HepG2 (cell line): Measurements from ENCODE around the gene MRPL57. TPM values are rescaled to one million over a fixed set of nuclear protein-coding genes. Genes with fewer than 3 reads are reported as not detected.

Experiments
- BRD4 ChIP-seq: sonication (generic); formaldehyde crosslinking; IDR thresholded peaks from 2 replicates; pipeline ENCODE4 v1.4.0; 2020; ENCODE audit warnings: missing genetic modification reagents
- EZH2 ChIP-seq: conservative IDR thresholded peaks from 2 replicates; pipeline ENCODE4 v1.6.1; 2012; ENCODE audit warnings: mild to moderate bottlenecking, low read depth, low read length, moderate library complexity
- GATAD2A ChIP-seq: IDR thresholded peaks from 2 replicates; pipeline ENCODE4 v1.6.1; 2016
- GTF2F1 ChIP-seq: fragments of 150-350 bp; IDR thresholded peaks from 2 replicates; pipeline ENCODE4 v1.6.1; 2014; ENCODE audit warnings: low read length
- IRF2 ChIP-seq: IDR thresholded peaks from 2 replicates; pipeline ENCODE4 v1.6.1; 2018; ENCODE audit warnings: missing genetic modification reagents, missing compliant biosample characterization
- MBNL3 ChIP-seq: fragments of 250-450 bp; sonication (Bioruptor Pico); conservative IDR thresholded peaks from 2 replicates; pipeline ENCODE4 v1.8.0; 2022; ENCODE audit warnings: mild to moderate bottlenecking, inconsistent platforms
- ZMYM3 ChIP-seq: sonication (generic); formaldehyde crosslinking; IDR thresholded peaks from 2 replicates; pipeline ENCODE4 v1.5.1; 2020; ENCODE audit warnings: mild to moderate bottlenecking, missing genetic modification reagents
- ZNF33B ChIP-seq: sonication (generic); formaldehyde crosslinking; IDR thresholded peaks from 2 replicates; pipeline ENCODE4 v1.5.1; 2020; ENCODE audit warnings: mild to moderate bottlenecking, missing genetic modification reagents
- ZNF569 ChIP-seq: sonication (generic); formaldehyde crosslinking; IDR thresholded peaks from 2 replicates; pipeline ENCODE4 v1.5.0; 2020; ENCODE audit warnings: mild to moderate bottlenecking, missing genetic modification reagents, moderate library complexity, borderline replicate concordance
- ZNF615 ChIP-seq: sonication (generic); formaldehyde crosslinking; IDR thresholded peaks from 2 replicates; pipeline ENCODE4 v1.5.0; 2020; ENCODE audit warnings: mild to moderate bottlenecking, missing genetic modification reagents, borderline replicate concordance
- ZNF782 ChIP-seq: sonication (generic); formaldehyde crosslinking; IDR thresholded peaks from 2 replicates; pipeline ENCODE4 v1.4.0; 2020; ENCODE audit warnings: missing genetic modification reagents, mild to moderate bottlenecking, borderline replicate concordance
- polyA plus RNA-seq, 8 experiments: library from polyadenylated mRNA; depleted of rRNA in 3 of 8; stranded (reverse) in 7 of 8; unstranded in 1 of 8; fragments of >200 nt; fragmentation: Illumina TruSeq in 4 of 8; extraction: Trizol in 4 of 8; gene quantifications; 2 replicates each; pipeline versions ENCODE4 v1.2.1 to v1.2.3, GENCODE V29; 2011 to 2016; ENCODE audit warnings: low read depth in 4 of 8, missing spikeins in 1 of 8, mixed read lengths in 1 of 8; ENCODE audit not compliant: insufficient read depth in 1 of 8
- total RNA-seq, 5 experiments: library from RNA; depleted of rRNA; stranded (reverse); fragments of >200 nt; fragmentation: Illumina TruSeq; extraction: Trizol; gene quantifications; 2 replicates each; pipeline ENCODE4 v1.2.3, GENCODE V29; 2016; ENCODE audit warnings: low read depth in 1 of 5
- TF ChIP-seq, protein P1 (sequence below), 2 experiments: fragments of 450-650 bp in 1 of 2; sonication (generic) in 1 of 2; formaldehyde crosslinking; IDR thresholded peaks; 2 replicates each; pipeline versions ENCODE4 v1.5.0 to v1.8.0; 2020 to 2022; ENCODE audit warnings: mild to moderate bottlenecking in 1 of 2, missing genetic modification reagents in 1 of 2
- TF ChIP-seq, protein P2 (sequence below): sonication (generic); formaldehyde crosslinking; IDR thresholded peaks from 2 replicates; pipeline ENCODE4 v1.4.0; 2020; ENCODE audit warnings: missing genetic modification reagents
- TF ChIP-seq, protein P3 (sequence below): sonication (generic); formaldehyde crosslinking; IDR thresholded peaks from 2 replicates; pipeline ENCODE4 v1.8.1; 2023; ENCODE audit warnings: mild to moderate bottlenecking, inconsistent platforms, moderate library complexity, missing genetic modification reagents, borderline replicate concordance
- TF ChIP-seq, protein P4 (sequence below): sonication (generic); formaldehyde crosslinking; IDR thresholded peaks from 2 replicates; pipeline ENCODE4 v1.5.1; 2020; ENCODE audit warnings: mild to moderate bottlenecking, missing genetic modification reagents, moderate library complexity
- TF ChIP-seq, protein P5 (sequence below): sonication (generic); formaldehyde crosslinking; IDR thresholded peaks from 2 replicates; pipeline ENCODE4 v1.8.1; 2023; ENCODE audit warnings: mild to moderate bottlenecking, missing genetic modification reagents
- TF ChIP-seq, protein P6 (sequence below): sonication (generic); formaldehyde crosslinking; IDR thresholded peaks from 2 replicates; pipeline ENCODE4 v1.8.1; 2023; ENCODE audit warnings: mild to moderate bottlenecking, moderate library complexity, missing genetic modification reagents

The MRPL57 gene
- total and polyA plus RNA-seq, 2 of the 13 experiments (the other 11 are each of a cell fraction or from before 2014, with no cell fraction given): 19.5 to 35.2 TPM

DNA sequence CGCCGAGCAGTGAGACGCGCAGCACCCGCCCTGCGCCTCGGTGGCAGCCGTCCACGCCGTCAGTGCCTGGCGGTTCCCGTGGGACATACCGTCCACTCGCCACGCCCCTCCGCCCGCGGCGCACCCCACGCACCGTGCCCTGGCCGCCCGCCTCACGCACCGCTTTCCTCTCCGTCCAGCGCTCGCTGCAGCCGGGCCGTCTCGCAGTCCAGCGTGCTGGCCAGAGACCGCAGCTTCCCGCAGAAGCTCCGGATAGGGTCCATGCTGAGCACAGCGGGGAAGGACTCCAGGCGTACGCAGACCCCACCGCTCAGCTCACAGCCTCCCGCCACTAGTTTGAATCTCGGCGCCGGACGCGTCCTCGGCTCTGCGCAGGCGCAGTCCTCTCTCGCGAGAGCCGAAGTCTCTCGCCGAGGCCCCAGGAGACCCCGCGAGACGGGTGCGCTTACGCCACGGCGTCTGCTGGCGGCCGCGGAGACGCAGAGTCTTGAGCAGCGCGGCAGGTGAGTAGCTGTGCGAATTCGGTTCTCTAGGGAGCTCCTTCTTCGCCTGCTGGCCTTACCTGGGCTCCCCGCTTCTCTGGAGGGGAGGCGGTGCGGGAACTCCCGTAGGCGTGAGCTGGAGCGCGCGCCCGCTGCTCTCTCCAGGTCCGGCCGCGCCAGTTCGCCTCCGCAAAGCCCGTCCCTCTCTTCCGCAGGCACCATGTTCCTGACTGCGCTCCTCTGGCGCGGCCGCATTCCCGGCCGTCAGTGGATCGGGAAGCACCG, at the start of gene MRPL57, which contains the start of gene SKA3 (continued):
- TF ChIP-seq, protein P1, sequence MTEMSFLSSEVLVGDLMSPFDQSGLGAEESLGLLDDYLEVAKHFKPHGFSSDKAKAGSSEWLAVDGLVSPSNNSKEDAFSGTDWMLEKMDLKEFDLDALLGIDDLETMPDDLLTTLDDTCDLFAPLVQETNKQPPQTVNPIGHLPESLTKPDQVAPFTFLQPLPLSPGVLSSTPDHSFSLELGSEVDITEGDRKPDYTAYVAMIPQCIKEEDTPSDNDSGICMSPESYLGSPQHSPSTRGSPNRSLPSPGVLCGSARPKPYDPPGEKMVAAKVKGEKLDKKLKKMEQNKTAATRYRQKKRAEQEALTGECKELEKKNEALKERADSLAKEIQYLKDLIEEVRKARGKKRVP (CRISPR knock-in tag; IDR thresholded peaks at IDR 0.05): peak in 1 of 2 experiments; percentile 71; a peak in 1 of 4 replicates
- 0 out of 2 replicates have a peak, but pooled peaks have one; percentile 38 for TF ChIP-seq ZMYM3
- TF ChIP-seq ZNF569 (CRISPR knock-in tag): no peak; the same call in 1 of the 2 replicates
- TF ChIP-seq GATAD2A: peak; percentile 52; the same call in 1 of the 2 replicates
- no peak for TF ChIP-seq ZNF615 (CRISPR knock-in tag)
- no peak for TF ChIP-seq MBNL3 (CRISPR knock-in tag)
- TF ChIP-seq ZNF33B (CRISPR knock-in tag): no peak; the same call in 1 of the 2 replicates
- TF ChIP-seq EZH2: no peak
- TF ChIP-seq IRF2 (CRISPR knock-in tag): peak; percentile 86
- TF ChIP-seq, protein P2, sequence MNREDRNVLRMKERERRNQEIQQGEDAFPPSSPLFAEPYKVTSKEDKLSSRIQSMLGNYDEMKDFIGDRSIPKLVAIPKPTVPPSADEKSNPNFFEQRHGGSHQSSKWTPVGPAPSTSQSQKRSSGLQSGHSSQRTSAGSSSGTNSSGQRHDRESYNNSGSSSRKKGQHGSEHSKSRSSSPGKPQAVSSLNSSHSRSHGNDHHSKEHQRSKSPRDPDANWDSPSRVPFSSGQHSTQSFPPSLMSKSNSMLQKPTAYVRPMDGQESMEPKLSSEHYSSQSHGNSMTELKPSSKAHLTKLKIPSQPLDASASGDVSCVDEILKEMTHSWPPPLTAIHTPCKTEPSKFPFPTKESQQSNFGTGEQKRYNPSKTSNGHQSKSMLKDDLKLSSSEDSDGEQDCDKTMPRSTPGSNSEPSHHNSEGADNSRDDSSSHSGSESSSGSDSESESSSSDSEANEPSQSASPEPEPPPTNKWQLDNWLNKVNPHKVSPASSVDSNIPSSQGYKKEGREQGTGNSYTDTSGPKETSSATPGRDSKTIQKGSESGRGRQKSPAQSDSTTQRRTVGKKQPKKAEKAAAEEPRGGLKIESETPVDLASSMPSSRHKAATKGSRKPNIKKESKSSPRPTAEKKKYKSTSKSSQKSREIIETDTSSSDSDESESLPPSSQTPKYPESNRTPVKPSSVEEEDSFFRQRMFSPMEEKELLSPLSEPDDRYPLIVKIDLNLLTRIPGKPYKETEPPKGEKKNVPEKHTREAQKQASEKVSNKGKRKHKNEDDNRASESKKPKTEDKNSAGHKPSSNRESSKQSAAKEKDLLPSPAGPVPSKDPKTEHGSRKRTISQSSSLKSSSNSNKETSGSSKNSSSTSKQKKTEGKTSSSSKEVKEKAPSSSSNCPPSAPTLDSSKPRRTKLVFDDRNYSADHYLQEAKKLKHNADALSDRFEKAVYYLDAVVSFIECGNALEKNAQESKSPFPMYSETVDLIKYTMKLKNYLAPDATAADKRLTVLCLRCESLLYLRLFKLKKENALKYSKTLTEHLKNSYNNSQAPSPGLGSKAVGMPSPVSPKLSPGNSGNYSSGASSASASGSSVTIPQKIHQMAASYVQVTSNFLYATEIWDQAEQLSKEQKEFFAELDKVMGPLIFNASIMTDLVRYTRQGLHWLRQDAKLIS (CRISPR knock-in tag): no peak
- TF ChIP-seq, protein P3, sequence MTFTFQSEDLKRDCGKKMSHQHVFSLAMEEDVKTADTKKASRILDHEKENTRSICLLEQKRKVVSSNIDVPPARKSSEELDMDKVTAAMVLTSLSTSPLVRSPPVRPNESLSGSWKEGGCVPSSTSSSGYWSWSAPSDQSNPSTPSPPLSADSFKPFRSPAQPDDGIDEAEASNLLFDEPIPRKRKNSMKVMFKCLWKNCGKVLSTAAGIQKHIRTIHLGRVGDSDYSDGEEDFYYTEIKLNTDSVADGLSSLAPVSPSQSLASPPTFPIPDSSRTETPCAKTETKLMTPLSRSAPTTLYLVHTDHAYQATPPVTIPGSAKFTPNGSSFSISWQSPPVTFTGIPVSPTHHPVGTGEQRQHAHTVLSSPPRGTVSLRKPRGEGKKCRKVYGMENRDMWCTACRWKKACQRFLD (CRISPR knock-in tag): peak; percentile 98
- TF ChIP-seq, protein P4, sequence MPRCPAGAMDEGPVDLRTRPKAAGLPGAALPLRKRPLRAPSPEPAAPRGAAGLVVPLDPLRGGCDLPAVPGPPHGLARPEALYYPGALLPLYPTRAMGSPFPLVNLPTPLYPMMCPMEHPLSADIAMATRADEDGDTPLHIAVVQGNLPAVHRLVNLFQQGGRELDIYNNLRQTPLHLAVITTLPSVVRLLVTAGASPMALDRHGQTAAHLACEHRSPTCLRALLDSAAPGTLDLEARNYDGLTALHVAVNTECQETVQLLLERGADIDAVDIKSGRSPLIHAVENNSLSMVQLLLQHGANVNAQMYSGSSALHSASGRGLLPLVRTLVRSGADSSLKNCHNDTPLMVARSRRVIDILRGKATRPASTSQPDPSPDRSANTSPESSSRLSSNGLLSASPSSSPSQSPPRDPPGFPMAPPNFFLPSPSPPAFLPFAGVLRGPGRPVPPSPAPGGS: peak; percentile 89
- peak; percentile 15; the same call in 1 of the 2 replicates for TF ChIP-seq ZNF782 (CRISPR knock-in tag)
- TF ChIP-seq, protein P5, sequence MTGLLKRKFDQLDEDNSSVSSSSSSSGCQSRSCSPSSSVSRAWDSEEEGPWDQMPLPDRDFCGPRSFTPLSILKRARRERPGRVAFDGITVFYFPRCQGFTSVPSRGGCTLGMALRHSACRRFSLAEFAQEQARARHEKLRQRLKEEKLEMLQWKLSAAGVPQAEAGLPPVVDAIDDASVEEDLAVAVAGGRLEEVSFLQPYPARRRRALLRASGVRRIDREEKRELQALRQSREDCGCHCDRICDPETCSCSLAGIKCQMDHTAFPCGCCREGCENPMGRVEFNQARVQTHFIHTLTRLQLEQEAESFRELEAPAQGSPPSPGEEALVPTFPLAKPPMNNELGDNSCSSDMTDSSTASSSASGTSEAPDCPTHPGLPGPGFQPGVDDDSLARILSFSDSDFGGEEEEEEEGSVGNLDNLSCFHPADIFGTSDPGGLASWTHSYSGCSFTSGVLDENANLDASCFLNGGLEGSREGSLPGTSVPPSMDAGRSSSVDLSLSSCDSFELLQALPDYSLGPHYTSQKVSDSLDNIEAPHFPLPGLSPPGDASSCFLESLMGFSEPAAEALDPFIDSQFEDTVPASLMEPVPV (CRISPR knock-in tag): peak; percentile 96
- TF ChIP-seq GTF2F1: peak; percentile 71; the same call in 1 of the 2 replicates
- TF ChIP-seq BRD4 (CRISPR knock-in tag): peak; percentile 85
- TF ChIP-seq, protein P6, sequence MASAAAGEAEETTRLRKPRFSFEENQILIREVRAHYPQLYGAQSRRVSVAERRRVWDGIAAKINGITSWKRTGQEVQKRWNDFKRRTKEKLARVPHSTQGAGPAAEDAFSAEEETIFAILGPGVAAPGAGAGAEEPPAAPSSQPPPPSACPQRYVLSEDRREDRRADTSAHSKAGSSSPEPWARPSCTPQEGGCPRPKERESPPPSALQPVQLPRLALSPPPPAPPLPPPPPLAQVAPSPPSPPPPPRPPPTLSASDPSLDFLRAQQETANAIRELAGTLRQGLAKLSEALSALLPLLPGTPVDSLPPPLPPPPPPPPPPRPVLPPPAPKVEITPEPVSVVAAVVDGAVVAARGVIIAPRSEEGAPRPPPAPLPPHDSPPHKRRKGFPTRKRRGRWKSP (CRISPR knock-in tag): peak; percentile 98
